B cell (primary cell): ENCODE results near the gene PTPRN2.

Experiments used
- EZH2 ChIP-seq: IDR thresholded peaks from 2 replicates; pipeline ENCODE4 v1.6.1; 2012; ENCODE audit warnings: borderline replicate concordance, low read depth, mild to moderate bottlenecking, moderate library complexity, low read length; ENCODE audit not compliant: insufficient read depth, poor library complexity, severe bottlenecking
- TF ChIP-seq, protein P1 (sequence below): fragments of 200-600 bp; IDR thresholded peaks from one replicate; pipeline ENCODE4 v1.8.0; 2022; ENCODE audit warnings: antibody characterized with exemption, mild to moderate bottlenecking

GRCh38 chr7:157811946-157812345 lies 775.7 kb downstream of the PTPRN2 start:
- TF ChIP-seq, protein P1, sequence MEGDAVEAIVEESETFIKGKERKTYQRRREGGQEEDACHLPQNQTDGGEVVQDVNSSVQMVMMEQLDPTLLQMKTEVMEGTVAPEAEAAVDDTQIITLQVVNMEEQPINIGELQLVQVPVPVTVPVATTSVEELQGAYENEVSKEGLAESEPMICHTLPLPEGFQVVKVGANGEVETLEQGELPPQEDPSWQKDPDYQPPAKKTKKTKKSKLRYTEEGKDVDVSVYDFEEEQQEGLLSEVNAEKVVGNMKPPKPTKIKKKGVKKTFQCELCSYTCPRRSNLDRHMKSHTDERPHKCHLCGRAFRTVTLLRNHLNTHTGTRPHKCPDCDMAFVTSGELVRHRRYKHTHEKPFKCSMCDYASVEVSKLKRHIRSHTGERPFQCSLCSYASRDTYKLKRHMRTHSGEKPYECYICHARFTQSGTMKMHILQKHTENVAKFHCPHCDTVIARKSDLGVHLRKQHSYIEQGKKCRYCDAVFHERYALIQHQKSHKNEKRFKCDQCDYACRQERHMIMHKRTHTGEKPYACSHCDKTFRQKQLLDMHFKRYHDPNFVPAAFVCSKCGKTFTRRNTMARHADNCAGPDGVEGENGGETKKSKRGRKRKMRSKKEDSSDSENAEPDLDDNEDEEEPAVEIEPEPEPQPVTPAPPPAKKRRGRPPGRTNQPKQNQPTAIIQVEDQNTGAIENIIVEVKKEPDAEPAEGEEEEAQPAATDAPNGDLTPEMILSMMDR = no peak
- no peak for TF ChIP-seq EZH2
